HEK293 (cell line): ENCODE data around the gene THBS1.

Experiments
- CTCF ChIA-PET: fragments of 350-600 bp; formaldehyde crosslinking; extraction: SDS; loops from one replicate; lab custom pipeline; 2021; ENCODE audit warnings: antibody characterized with exemption; lab: Yijun Ruan, JAX
- POLR2A ChIA-PET: fragments of 300-600 bp; formaldehyde crosslinking; extraction: SDS; loops from one replicate; lab custom pipeline; 2020; ENCODE audit warnings: antibody characterized with exemption, inconsistent platforms; lab: Yijun Ruan, JAX
- H3K27ac ChIP-seq: fragments of 200-500 bp; sonication (Bioruptor generic); 2 replicates; pipeline ENCODE4 v1.5.1; 2014; ENCODE audit warnings: low read depth, low read length, control low read depth, inconsistent platforms; ENCODE audit errors: extremely low read depth
- H3K36me3 ChIP-seq, 2 experiments: fragments of 200-500 bp in 1 of 2; sonication (Bioruptor generic) in 1 of 2; 1 replicate in 1 of 2; 2 replicates in 1 of 2; pipeline ENCODE4 v1.5.1; 2014 to 2017; ENCODE audit warnings: inconsistent platforms in 2 of 2, low read length in 2 of 2; ENCODE audit not compliant: control insufficient read depth in 2 of 2, insufficient read depth in 1 of 2
- H3K4me1 ChIP-seq: fragments of 200-500 bp; sonication (Bioruptor generic); 2 replicates; pipeline ENCODE4 v1.5.1; 2014; ENCODE audit warnings: mild to moderate bottlenecking, low read length, inconsistent platforms; ENCODE audit not compliant: control insufficient read depth, insufficient read depth
- H3K4me3 ChIP-seq: 2 replicates; pipeline ENCODE4 v1.5.1; 2011; ENCODE audit warnings: low read depth, mild to moderate bottlenecking, control low read depth, low read length, moderate library complexity
- H3K9me3 ChIP-seq: fragments of 200-500 bp; sonication (Bioruptor generic); 2 replicates; pipeline ENCODE4 v1.5.1; 2014; ENCODE audit warnings: low read depth, low read length, inconsistent platforms; ENCODE audit not compliant: control insufficient read depth, insufficient read depth
- GLI4 ChIP-seq: fragments of 450-650 bp; formaldehyde crosslinking; IDR thresholded peaks from 2 replicates; pipeline ENCODE4 v1.5.1; 2016; ENCODE audit warnings: missing biosample characterization, missing genetic modification characterization
- SCRT2 ChIP-seq: fragments of 450-650 bp; formaldehyde crosslinking; IDR thresholded peaks from 2 replicates; pipeline ENCODE4 v1.5.1; 2016; ENCODE audit warnings: missing biosample characterization, missing genetic modification characterization
- YY2 ChIP-seq: fragments of 450-650 bp; formaldehyde crosslinking; IDR thresholded peaks from 2 replicates; pipeline ENCODE4 v1.5.1; 2016; ENCODE audit warnings: missing biosample characterization, missing genetic modification characterization
- ZFP37 ChIP-seq: fragments of 450-650 bp; formaldehyde crosslinking; IDR thresholded peaks from 2 replicates; pipeline ENCODE4 v1.5.1; 2016; ENCODE audit warnings: missing biosample characterization, missing genetic modification characterization
- ZNF121 ChIP-seq: fragments of 450-650 bp; formaldehyde crosslinking; IDR thresholded peaks from 2 replicates; pipeline ENCODE4 v1.5.1; 2016; ENCODE audit warnings: missing biosample characterization, missing genetic modification characterization
- ZNF394 ChIP-seq: fragments of 450-650 bp; formaldehyde crosslinking; IDR thresholded peaks from 2 replicates; pipeline ENCODE4 v1.5.1; 2016; ENCODE audit warnings: missing biosample characterization, missing genetic modification characterization, mild to moderate bottlenecking, moderate library complexity, borderline replicate concordance
- ZNF423 ChIP-seq: fragments of 450-650 bp; formaldehyde crosslinking; IDR thresholded peaks from 2 replicates; pipeline ENCODE4 v1.5.1; 2016; ENCODE audit warnings: missing biosample characterization, missing genetic modification characterization
- ZNF433 ChIP-seq: fragments of 450-650 bp; formaldehyde crosslinking; IDR thresholded peaks from 2 replicates; pipeline ENCODE4 v1.5.1; 2016; ENCODE audit warnings: missing biosample characterization, missing genetic modification characterization, low read depth
- ZNF561 ChIP-seq: fragments of 450-650 bp; IDR thresholded peaks from 2 replicates; pipeline ENCODE4 v1.5.1; 2018; ENCODE audit warnings: missing biosample characterization, missing genetic modification characterization, borderline replicate concordance
- ZNF623 ChIP-seq: fragments of 450-650 bp; formaldehyde crosslinking; IDR thresholded peaks from 2 replicates; pipeline ENCODE4 v1.5.1; 2016; ENCODE audit warnings: missing biosample characterization, missing genetic modification characterization
- ZNF626 ChIP-seq: fragments of 450-650 bp; sonication (Bioruptor Pico); formaldehyde crosslinking; IDR thresholded peaks from 2 replicates; pipeline ENCODE4 v1.5.1; 2018; ENCODE audit warnings: missing biosample characterization, missing genetic modification characterization, inconsistent platforms
- ZNF654 ChIP-seq: fragments of 450-650 bp; formaldehyde crosslinking; IDR thresholded peaks from 2 replicates; pipeline ENCODE4 v1.5.1; 2016; ENCODE audit warnings: low read depth, missing biosample characterization, missing genetic modification characterization
- ZNF707 ChIP-seq: fragments of 450-650 bp; formaldehyde crosslinking; IDR thresholded peaks from 2 replicates; pipeline ENCODE4 v1.5.1; 2016; ENCODE audit warnings: missing biosample characterization, missing genetic modification characterization
- TF ChIP-seq, protein P1 (sequence below): sonication (generic); formaldehyde crosslinking; IDR thresholded peaks from 2 replicates; pipeline ENCODE4 v1.8.1; 2022; ENCODE audit warnings: mild to moderate bottlenecking, moderate library complexity, missing genetic modification reagents
- TF ChIP-seq, protein P2 (sequence below): fragments of 450-650 bp; formaldehyde crosslinking; IDR thresholded peaks from 2 replicates; pipeline ENCODE4 v1.5.1; 2016; ENCODE audit warnings: missing biosample characterization, missing genetic modification characterization, borderline replicate concordance
- TF ChIP-seq, protein P3 (sequence below): fragments of 450-650 bp; formaldehyde crosslinking; IDR thresholded peaks from 2 replicates; pipeline ENCODE4 v1.5.1; 2016; ENCODE audit warnings: missing biosample characterization, missing genetic modification characterization, low read depth
- TF ChIP-seq, protein P4 (sequence below): fragments of 450-650 bp; formaldehyde crosslinking; IDR thresholded peaks from 2 replicates; pipeline ENCODE4 v1.5.1; 2016; ENCODE audit warnings: missing biosample characterization, missing genetic modification characterization
- TF ChIP-seq, protein P5 (sequence below): fragments of 450-650 bp; formaldehyde crosslinking; IDR thresholded peaks from 2 replicates; pipeline ENCODE4 v1.5.1; 2016; ENCODE audit warnings: missing biosample characterization, missing genetic modification characterization
- TF ChIP-seq, protein P6 (sequence below): fragments of 450-650 bp; formaldehyde crosslinking; IDR thresholded peaks from 2 replicates; pipeline ENCODE4 v1.5.1; 2017; ENCODE audit warnings: missing biosample characterization, mild to moderate bottlenecking, missing genetic modification characterization, moderate library complexity
- TF ChIP-seq, protein P7 (sequence below): fragments of 450-650 bp; formaldehyde crosslinking; IDR thresholded peaks from 2 replicates; pipeline ENCODE4 v1.5.1; 2016; ENCODE audit warnings: missing biosample characterization, missing genetic modification characterization

THBS1 gene

DNA sequence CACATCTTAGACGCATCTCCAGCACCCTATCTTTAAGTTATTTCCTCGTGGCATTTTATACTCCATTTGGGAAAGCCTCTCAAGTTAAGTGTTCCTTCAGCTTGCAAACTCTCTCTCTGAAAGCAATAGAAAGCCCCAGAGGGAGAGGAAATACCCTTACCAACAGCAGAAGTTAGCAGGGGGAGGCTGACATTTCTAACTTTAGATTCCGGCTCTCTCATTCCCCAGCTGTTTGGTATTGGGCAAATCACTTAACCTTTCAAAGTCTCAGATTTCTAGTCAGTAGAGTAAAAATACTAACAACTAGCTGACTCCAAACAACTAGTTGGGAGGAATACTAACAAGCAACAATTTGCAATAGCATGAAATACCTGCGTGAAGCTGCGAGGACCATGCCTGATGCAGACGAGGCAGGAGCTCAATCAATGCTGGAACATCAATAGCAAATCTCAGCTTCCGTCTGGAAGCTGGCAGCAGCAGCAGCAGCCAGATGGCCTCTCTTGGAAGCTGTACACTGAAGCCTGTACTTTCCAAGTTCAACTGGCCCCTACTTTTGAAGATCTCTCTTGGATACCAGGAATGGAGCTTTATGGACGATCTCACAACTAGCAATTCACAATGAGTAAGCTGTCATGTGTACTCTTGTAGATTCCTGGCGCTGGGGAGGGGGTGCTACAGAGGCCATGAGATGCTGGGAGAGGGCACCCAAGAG, 47.8 kb downstream of the THBS1 start (continued):
- TF ChIP-seq, protein P1, sequence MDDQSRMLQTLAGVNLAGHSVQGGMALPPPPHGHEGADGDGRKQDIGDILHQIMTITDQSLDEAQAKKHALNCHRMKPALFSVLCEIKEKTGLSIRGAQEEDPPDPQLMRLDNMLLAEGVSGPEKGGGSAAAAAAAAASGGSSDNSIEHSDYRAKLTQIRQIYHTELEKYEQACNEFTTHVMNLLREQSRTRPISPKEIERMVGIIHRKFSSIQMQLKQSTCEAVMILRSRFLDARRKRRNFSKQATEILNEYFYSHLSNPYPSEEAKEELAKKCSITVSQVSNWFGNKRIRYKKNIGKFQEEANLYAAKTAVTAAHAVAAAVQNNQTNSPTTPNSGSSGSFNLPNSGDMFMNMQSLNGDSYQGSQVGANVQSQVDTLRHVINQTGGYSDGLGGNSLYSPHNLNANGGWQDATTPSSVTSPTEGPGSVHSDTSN (CRISPR knock-in tag) = no peak

DNA sequence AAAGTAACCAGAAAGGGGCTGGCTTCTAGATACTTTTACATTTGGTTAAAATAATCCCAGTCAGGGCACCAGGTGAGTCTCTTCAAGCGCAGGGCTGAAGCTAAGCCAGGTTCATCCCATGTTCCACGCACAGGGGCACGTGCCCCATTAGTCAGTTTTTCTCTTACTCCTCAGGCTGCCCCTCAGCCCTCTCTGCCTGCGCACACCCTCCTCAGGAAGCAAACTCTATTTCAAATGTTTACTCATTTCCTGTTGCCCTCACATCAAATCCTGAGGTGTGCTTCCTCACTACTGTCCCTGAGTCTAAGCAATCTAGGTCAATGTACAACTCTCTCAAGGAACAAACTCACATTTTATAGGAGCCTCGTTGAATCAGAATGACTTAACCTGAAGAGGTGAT, 48.5 kb downstream of the THBS1 start:
- Histone ChIP-seq H3K27ac (no peak overlapping the region), H3K36me3 (no peaks in the 10 kb centered on the region), H3K9me3 (no peaks in the 10 kb centered on the region), H3K4me1 (no peaks in the 10 kb centered on the region), H3K4me3 (no peak overlapping the region)
- ChIA-PET POLR2A (no interaction called here), CTCF (no interaction called here)
- no peak for TF ChIP-seq ZNF561 (tag by site-specific recombination)
- no peak for TF ChIP-seq ZNF654
- no peak for TF ChIP-seq ZFP37 (tag by site-specific recombination)
- no peak for TF ChIP-seq YY2 (tag by site-specific recombination)
- no peak for TF ChIP-seq ZNF433 (tag by site-specific recombination)
- TF ChIP-seq, protein P2, sequence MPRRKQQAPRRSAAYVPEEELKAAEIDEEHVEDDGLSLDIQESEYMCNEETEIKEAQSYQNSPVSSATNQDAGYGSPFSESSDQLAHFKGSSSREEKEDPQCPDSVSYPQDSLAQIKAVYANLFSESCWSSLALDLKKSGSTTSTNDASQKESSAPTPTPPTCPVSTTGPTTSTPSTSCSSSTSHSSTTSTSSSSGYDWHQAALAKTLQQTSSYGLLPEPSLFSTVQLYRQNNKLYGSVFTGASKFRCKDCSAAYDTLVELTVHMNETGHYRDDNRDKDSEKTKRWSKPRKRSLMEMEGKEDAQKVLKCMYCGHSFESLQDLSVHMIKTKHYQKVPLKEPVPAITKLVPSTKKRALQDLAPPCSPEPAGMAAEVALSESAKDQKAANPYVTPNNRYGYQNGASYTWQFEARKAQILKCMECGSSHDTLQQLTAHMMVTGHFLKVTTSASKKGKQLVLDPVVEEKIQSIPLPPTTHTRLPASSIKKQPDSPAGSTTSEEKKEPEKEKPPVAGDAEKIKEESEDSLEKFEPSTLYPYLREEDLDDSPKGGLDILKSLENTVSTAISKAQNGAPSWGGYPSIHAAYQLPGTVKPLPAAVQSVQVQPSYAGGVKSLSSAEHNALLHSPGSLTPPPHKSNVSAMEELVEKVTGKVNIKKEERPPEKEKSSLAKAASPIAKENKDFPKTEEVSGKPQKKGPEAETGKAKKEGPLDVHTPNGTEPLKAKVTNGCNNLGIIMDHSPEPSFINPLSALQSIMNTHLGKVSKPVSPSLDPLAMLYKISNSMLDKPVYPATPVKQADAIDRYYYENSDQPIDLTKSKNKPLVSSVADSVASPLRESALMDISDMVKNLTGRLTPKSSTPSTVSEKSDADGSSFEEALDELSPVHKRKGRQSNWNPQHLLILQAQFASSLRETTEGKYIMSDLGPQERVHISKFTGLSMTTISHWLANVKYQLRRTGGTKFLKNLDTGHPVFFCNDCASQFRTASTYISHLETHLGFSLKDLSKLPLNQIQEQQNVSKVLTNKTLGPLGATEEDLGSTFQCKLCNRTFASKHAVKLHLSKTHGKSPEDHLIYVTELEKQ (tag by site-specific recombination) = no peak
- TF ChIP-seq, protein P3, sequence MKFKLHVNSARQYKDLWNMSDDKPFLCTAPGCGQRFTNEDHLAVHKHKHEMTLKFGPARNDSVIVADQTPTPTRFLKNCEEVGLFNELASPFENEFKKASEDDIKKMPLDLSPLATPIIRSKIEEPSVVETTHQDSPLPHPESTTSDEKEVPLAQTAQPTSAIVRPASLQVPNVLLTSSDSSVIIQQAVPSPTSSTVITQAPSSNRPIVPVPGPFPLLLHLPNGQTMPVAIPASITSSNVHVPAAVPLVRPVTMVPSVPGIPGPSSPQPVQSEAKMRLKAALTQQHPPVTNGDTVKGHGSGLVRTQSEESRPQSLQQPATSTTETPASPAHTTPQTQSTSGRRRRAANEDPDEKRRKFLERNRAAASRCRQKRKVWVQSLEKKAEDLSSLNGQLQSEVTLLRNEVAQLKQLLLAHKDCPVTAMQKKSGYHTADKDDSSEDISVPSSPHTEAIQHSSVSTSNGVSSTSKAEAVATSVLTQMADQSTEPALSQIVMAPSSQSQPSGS (tag by site-specific recombination) = no peak
- TF ChIP-seq, protein P4, sequence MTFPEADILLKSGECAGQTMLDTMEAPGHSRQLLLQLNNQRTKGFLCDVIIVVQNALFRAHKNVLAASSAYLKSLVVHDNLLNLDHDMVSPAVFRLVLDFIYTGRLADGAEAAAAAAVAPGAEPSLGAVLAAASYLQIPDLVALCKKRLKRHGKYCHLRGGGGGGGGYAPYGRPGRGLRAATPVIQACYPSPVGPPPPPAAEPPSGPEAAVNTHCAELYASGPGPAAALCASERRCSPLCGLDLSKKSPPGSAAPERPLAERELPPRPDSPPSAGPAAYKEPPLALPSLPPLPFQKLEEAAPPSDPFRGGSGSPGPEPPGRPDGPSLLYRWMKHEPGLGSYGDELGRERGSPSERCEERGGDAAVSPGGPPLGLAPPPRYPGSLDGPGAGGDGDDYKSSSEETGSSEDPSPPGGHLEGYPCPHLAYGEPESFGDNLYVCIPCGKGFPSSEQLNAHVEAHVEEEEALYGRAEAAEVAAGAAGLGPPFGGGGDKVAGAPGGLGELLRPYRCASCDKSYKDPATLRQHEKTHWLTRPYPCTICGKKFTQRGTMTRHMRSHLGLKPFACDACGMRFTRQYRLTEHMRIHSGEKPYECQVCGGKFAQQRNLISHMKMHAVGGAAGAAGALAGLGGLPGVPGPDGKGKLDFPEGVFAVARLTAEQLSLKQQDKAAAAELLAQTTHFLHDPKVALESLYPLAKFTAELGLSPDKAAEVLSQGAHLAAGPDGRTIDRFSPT (tag by site-specific recombination) = no peak
- no peak for TF ChIP-seq ZNF707 (tag by site-specific recombination)
- no peak for TF ChIP-seq ZNF394 (tag by site-specific recombination)
- TF ChIP-seq ZNF626 (tag by site-specific recombination) = no peak
- TF ChIP-seq GLI4 (tag by site-specific recombination) = no peak
- TF ChIP-seq SCRT2 = no peak
- no peak for TF ChIP-seq ZNF623
- TF ChIP-seq ZNF121 (tag by site-specific recombination) = no peak
- TF ChIP-seq, protein P5, sequence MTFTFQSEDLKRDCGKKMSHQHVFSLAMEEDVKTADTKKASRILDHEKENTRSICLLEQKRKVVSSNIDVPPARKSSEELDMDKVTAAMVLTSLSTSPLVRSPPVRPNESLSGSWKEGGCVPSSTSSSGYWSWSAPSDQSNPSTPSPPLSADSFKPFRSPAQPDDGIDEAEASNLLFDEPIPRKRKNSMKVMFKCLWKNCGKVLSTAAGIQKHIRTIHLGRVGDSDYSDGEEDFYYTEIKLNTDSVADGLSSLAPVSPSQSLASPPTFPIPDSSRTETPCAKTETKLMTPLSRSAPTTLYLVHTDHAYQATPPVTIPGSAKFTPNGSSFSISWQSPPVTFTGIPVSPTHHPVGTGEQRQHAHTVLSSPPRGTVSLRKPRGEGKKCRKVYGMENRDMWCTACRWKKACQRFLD (tag by site-specific recombination) = no peak
- TF ChIP-seq, protein P6, sequence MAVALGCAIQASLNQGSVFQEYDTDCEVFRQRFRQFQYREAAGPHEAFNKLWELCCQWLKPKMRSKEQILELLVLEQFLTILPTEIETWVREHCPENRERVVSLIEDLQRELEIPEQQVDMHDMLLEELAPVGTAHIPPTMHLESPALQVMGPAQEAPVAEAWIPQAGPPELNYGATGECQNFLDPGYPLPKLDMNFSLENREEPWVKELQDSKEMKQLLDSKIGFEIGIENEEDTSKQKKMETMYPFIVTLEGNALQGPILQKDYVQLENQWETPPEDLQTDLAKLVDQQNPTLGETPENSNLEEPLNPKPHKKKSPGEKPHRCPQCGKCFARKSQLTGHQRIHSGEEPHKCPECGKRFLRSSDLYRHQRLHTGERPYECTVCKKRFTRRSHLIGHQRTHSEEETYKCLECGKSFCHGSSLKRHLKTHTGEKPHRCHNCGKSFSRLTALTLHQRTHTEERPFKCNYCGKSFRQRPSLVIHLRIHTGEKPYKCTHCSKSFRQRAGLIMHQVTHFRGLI (tag by site-specific recombination) = no peak
- TF ChIP-seq, protein P7, sequence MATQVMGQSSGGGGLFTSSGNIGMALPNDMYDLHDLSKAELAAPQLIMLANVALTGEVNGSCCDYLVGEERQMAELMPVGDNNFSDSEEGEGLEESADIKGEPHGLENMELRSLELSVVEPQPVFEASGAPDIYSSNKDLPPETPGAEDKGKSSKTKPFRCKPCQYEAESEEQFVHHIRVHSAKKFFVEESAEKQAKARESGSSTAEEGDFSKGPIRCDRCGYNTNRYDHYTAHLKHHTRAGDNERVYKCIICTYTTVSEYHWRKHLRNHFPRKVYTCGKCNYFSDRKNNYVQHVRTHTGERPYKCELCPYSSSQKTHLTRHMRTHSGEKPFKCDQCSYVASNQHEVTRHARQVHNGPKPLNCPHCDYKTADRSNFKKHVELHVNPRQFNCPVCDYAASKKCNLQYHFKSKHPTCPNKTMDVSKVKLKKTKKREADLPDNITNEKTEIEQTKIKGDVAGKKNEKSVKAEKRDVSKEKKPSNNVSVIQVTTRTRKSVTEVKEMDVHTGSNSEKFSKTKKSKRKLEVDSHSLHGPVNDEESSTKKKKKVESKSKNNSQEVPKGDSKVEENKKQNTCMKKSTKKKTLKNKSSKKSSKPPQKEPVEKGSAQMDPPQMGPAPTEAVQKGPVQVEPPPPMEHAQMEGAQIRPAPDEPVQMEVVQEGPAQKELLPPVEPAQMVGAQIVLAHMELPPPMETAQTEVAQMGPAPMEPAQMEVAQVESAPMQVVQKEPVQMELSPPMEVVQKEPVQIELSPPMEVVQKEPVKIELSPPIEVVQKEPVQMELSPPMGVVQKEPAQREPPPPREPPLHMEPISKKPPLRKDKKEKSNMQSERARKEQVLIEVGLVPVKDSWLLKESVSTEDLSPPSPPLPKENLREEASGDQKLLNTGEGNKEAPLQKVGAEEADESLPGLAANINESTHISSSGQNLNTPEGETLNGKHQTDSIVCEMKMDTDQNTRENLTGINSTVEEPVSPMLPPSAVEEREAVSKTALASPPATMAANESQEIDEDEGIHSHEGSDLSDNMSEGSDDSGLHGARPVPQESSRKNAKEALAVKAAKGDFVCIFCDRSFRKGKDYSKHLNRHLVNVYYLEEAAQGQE (tag by site-specific recombination) = no peak
- TF ChIP-seq ZNF423 (tag by site-specific recombination) = no peak
